ENCODE data around the gene MED23.
"Not testable (repeated sequence)": the region's sequence is repeated elsewhere in the genome, so short reads cannot be mapped to it uniquely, and the experiment has no call there.

Gene MED23

DNA sequence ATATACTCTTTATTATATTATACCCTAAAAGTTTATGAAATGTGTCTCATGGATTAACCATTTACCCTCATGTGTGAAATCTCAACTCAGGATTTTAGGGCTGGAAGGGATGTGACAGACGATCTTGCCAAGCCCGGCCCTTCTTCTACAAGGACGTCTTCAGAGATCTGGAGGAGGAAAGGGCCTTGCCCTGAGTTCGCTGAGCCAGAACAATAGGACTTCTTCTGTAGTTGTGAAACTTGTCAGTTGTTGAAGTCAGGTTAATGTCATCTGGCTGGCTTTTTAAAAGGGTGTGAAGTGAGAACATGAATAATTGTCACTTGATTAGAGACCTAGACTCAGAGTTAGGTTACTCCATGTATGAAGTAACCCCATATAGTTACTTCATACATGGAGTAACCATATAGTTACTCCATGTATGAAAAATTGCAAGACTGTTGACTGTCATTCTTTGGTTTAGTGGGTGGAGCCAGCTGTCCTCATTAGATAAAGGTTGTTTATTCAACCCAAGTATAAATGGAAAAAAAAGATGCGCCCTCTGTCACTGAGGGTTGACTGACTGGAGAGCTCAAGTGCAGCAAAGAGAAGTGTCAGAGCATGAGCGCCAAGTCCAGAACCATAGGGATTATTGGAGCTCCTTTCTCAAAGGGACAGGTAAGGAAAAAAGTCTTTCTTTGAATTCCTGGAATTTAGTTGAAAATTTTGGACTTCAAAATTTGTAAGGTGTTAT lies 55.2 kb downstream of the MED23 start, which contains the start of gene ARG1:
TSS of gene ARG1 (plus strand) at position 541 of the 730 bp plus-strand sequence. CDS start at position 598, 57 bp downstream.
- DNase-seq, result no peak

DNA sequence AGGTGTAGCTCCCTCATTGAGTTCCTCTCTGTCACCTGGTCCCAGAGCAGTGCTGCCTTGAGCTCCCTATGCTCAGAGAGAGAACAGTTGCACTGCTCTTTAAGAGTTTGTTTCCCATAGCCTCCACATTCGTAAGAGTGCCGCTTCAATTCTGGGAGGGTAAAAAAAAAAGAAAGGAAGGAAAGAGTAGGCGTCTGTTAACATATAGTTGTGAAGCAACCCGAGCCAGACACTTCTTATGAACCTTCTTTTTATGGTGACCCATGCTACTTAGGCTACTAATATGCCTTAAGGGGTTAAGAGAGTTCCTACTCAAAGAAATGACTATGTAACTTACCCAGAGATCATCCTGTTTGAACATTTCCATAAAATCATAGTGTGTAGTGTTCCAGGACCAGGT lies 59.3 kb downstream of the MED23 start:
- no peak for DNase-seq

DNA sequence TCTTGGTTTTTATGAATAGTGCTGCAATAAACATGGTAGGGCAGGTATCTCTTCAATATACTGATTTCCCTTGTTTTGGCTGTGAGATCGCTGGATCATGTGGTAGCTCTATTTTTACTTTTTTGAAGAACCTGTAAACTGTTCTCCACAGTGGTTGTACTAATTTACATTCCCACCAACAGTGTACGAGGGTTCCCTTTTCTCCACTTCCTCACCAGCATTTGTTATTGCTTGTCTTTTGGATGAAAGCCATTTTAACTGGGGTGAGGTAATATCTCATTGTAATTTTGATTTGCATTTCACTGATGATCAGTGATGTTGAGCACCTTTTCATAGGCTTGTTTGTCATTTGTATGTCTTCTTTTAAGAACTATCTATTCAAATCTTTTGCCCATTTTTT lies 63.0 kb downstream of the MED23 start:
- no peak for DNase-seq

DNA sequence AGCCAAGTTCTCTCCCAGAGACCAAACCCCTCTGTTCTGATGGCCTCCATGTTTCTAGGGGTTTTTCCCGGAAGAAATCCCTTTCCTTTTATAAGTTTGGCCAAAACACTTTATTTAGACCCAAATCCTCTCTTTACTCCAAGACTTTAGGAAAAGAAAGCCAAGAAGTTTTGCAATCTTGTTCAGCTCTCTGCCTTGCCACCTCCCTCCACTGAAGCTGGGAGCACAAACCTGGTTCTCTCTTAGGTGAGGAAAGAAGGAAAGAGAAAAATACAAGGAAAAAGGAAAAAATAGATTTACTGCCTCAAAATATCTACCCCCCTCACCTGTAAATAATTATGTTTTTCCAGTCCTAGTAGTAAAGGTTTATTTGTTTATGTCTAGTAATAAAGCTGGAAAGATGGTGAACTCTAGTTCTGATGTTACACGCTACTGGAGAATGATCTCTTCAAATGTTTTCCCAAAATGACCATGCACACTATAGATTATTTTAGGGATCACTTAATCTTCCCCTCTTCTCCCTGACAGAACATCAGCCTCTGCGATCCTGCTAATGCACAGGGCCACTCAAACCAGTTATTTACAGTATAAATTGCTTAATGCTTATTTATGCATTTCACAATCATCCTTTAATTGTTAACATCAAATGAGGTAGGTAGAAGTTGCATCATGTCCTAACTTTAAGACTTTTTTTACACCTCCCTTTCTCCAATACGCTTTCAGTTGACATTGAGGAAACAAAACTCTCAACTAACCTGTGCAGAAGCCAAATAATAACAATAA lies 65.9 kb downstream of the MED23 start:
- DNase-seq, result no peak

DNA sequence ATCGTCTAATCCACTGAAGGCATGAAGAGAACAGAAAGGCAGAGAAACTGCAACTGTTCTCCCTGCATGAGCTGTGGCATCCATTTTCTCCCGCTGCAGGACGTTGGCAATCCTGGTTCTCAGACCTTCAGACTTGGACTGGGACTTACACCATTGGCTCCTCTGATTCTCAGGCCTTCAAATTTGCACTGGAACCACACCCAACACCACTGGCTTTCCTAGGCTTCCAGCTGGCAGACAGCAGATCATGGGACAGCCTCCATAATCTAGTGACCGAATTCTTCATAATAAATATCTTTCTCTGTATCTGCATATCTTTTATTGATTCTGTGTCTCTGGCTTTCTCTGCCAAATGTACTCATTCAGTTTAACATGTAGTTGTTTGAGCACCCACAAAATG lies 69.1 kb downstream of the MED23 start:
- no peak for DNase-seq

DNA sequence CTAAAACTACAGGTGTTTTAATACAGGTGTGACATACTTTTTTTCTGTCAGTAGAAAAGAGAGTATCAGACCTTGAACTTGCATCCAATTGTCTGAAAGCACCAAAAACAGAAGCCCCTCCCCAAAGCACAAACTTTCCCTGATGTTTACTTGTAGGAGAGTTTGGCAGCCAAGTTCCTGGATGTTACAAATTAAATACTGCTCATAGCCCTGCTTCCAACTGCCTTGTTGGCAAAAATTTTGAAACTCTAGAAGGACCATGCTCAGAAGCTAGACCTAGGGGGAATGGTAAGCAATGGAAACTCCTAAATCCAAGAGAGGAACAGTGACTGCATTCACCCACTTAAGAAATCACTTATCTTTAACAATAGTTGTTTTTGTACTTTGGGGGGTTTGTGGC lies 72.0 kb downstream of the MED23 start:
- DNase-seq, result no peak

DNA sequence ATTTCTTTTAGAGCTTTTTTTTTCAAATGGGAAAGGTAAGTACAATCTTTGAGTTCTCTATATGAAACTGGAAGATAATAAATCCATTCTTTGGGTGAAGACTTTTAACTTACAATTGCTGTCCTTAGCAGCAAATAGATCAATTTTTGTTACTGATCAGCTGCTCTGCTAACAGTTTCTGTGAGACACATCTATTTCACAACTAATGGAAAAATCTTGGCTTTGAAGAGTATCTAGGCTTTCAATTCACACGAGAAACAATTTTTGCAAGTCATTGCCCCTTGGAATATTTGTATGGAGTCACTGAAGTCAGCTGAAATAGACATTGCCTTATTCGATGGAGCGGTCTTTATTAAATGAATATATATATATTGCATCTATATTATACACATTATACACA lies 75.5 kb downstream of the MED23 start:
- DNase-seq, result no peak

DNA sequence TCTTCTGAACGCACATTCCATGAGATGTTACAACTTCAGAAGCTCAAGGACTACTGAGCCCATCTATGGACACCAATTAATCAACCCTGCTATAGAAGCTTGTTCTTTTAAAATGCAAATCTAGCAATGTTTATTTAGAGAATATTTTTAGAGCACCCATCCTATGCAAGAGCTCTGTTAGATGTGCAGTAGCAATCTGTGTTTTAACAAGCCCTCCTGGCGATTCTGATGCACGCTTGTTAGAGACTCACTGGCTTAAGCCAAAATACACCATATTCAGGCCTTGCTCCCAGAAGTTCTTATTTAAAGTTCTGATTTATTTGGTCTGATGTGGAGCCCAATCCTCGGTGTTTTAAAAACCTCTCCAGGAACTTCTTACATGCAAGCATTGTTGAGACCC lies 76.1 kb downstream of the MED23 start:
- DNase-seq, result no peak

DNA sequence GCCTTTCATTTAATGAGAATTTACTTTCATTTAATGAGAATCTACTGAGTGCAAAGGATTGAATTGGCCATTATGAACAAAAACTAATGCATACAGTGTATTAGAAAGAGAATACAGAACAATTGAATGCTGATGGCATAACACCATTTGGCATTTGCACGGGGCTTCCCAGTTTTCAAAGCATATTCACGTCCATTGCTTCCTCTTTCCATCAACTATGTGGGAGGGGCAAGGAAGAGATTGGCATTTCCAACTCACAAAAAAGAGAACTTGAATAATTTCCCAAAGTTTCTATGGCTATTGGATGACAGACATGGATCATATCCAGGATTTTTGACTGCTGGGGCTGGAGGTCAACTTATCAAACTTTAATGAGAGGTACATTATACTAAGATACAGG lies 78.2 kb downstream of the MED23 start:
- DNase-seq, result no peak

DNA sequence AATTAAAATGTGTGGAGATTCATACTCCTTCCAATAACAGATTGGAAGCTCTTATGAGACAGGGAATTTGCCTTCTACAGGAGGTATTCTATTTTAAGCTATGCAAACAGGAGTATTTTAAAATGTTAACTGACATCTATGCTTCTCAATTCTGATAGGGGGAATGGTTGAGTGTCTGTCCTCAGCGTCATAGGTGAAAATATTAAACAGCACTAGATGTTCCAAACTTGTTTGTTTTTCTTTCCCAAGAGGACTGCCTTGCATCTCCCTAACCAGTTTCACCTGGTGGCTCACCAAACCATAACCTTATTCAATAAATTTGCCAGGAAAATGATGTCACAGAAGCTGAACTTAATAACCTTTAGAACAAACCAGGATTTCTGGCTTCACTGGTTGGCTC lies 79.6 kb downstream of the MED23 start:
- DNase-seq, result no peak

DNA sequence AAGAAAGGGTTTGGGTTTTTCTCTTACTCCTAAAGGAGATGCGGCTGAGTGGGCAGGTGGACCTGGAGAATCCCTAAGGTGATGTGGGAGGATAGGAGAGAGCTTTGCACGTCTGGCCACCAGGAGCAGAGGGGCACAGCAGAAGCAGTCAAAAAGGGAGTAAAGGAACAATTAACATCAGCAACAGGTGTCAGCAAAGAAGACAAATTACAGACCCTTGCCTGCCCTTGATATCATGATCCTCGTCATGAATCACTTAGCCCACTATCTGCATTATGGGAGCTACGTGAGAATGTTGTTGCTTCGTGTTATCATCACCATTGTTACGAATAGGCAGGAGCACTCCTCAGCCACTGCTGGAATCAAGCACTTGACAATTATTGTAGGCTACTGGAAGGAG lies 80.6 kb downstream of the MED23 start:
- DNase-seq, result no peak

DNA sequence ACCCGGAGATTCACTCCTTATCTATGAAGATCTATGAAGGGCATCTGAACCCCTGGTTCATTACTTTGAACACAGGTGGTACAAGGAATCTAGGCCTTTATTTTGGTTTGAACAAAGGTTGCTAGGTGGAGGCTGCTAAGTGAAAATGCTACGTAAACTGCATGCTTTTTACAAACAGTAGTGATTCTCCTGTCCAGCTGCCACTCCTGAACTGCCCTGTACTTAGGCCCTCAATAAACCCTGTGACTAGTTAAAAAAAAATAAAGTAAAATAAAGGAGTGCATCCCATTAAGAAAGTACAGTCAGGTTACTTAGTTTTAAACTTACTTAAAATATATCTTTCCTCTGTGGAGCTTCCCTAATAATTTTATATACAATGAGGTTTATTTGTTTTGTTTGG lies 82.7 kb downstream of the MED23 start:
- no peak for DNase-seq

DNA sequence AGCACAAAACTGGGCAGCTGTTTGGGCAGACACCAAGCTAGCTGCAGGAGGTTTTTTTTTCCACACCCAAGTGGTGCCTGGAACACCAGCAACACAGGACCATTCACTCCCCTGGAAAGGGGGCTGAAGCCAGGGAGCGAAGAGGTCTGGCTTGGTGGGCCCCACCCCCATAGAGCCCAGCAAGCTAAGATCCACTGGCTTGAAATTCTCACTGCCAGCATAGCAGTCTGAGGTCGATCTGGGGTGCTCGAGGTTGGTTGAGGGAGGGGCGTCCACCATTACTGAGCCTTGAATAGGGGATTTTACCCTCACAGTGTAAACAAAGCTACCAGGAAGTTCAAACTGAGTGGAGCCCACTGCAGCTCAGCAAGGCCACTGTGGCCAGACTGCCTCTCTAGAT lies 89.4 kb downstream of the MED23 start:
- not testable (repeated sequence) for DNase-seq

DNA sequence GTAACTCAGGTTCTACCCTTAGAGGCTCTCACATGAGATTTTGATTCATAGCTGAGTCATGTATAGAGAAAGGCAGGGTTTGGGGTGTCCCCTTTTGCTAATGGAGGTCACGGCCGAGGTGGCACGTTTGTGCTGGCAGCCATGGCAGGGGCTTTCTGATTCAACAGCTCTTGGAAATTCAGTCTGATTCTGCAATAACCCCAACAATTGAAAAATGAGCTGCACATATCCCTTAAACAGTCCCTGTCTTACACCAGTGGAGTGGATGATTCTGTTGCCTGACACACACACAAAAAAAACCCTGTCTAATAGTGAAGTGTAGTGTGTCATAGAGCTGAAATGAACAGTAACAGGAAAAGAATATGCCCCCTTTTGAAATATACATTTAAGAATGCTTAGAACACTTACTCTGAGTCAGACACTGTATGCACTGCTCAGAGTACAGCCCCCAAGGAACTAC lies 95.4 kb downstream of the MED23 start:
- no peak for DNase-seq

DNA sequence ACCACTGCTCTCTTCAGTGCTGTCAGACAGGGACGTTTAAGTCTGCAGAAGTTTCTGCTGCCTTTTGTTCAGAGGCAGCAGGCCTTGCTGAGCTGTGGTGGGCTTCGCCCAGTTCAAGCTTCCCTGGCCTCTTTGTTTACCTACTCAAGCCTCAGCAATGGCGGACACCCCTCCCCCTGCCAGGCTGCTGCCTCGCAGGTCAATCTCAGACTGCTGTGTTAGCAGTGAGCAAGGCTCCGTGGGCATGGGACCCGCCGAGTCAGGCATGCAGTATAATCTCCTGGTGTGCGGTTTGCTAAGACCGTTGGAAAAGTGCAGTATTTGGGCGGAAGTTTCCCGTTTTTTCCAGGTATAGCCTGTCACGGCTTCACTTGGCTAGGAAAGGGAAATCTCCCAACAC lies 96.4 kb downstream of the MED23 start:
- not testable (repeated sequence) for DNase-seq

DNA sequence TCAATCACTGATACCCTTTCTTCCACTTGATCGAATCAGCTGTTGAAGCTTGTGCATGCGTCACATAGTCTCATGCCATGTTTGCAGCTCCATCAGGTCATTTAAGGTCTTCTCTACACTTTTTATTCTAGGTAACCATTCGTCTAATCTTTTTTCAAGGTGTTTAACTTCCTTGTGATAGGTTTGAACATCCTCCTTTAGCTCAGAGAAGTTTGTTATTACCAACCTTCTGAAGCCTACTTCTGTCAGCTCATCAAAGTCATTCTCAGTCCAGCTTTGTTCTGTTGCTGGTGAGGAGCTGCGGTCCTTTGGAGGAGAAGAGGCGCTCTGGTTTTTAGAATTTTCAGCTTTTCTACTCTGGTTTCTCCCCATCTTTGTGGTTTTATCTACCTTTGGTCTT lies 97.1 kb downstream of the MED23 start:
- DNase-seq, result not testable (repeated sequence)

DNA sequence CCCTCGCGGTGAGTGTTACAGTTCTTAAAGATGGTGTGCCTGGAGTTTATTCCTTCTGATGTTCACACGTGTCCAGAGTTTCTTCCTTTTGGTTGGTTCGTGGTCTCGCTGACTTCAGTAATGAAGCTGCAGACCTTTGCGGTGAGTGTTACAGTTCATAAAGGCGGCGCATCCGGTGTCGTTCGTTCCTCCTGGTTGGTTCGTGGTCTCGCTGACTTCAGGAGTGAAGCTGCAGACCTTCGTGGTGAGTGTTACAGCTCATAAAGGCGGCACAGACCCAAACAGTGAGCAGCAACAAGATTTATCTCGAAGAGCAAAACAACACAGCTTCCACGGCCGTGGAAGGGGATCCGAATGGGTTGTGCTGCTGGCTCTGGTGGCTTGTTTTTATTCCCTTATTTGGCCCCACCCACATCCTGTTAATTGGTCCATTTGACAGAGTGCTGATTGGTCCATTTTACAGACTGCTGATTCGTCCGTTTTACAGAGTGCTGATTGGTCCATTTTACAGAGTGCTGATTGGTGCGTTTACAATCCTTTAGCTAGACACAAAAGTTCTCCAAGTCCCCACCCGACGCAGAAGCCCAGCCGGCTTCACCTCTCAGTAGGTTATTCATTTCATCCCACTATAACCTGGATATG lies 103.2 kb downstream of the MED23 start:
- DNase-seq, result peak; percentile 32 to 41

DNA sequence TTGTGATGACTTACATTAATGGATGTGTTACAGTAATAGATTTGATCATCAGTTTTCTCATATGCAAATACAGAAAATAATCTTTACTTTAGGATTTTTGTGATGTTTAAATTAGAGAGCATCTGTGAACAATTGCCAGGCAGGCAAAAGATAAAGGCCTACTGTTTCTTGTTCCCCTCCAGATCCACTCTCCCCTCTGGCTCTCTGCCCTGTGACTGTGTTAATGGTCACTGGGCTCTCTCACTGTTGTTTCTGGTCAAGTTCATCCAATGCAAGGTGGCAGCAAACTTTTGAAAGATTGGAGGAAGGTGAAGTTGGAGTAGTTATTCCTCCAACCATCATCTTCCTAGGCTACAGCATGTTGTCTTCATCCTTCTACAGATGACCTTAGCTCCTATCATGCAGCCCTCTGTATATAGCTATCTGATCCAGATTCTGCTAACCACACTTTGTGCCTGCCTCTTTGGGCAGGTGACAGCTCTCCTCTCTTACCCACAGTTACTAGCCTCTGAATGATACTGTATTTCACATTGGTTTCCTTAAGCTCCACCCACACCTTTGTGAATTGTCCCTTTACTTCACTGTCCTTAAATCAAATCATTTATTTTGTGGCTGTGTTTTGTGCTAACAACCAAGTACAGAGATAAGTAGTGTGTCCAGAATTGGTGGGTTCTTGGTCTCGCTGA lies 103.9 kb downstream of the MED23 start:
- no peak for DNase-seq

Measured in CD4-positive, alpha-beta T cell treated with Interleukin-4 for 1 hour (primary cell).